ENCODE results near the gene PPP2R2D. TPM values are rescaled to one million over a fixed set of nuclear protein-coding genes. Genes with fewer than 3 reads are reported as not detected.

The PPP2R2D gene
- total RNA-seq, 2 experiments from 2014 or later: 30.0 to 39.3 TPM

GRCh38 chr10:131858118-131858515 is 42.7 kb upstream of the PPP2R2D start:
- intact Hi-C loops (cut with DNase I, micrococcal nuclease): no loop called here
- no peak overlapping the region for H3K4me3 Mint-ChIP-seq
- ChIA-PET CTCF (no interaction called here), POLR2A (no interaction called here)
- H3K27me3 Mint-ChIP-seq: peaks cover 5% of the 10 kb centered on the region
- H3K36me3 Mint-ChIP-seq (ENCODE audit: low read depth): no peaks in the 10 kb centered on the region
- no peaks in the 10 kb centered on the region for H3K4me1 Mint-ChIP-seq
- no peak overlapping the region for H3K27ac Mint-ChIP-seq
- no peaks in the 10 kb centered on the region for H3K9me3 Mint-ChIP-seq (ENCODE audit: low read depth)
- DNase-seq: no peak
- ATAC-seq: no peak

GRCh38 chr10:131858583-131859340 is 42.0 kb upstream of the PPP2R2D start:
- ChIA-PET POLR2A (no interaction called here), CTCF (no interaction called here)
- no peaks in the 10 kb centered on the region for H3K36me3 Mint-ChIP-seq (ENCODE audit: low read depth)
- no peak for ATAC-seq
- H3K27me3 Mint-ChIP-seq: peaks cover 5% of the 10 kb centered on the region
- intact Hi-C loops (cut with DNase I, micrococcal nuclease): no loop called here
- no peak overlapping the region for H3K4me3 Mint-ChIP-seq
- no peak overlapping the region for H3K27ac Mint-ChIP-seq
- H3K9me3 Mint-ChIP-seq (ENCODE audit: low read depth): no peaks in the 10 kb centered on the region
- no peak for DNase-seq
- H3K4me1 Mint-ChIP-seq: no peaks in the 10 kb centered on the region

- no peak for DNase-seq
- no peak overlapping the region for H3K4me3 Mint-ChIP-seq
- no peaks in the 10 kb centered on the region for H3K36me3 Mint-ChIP-seq (ENCODE audit: low read depth)
- POLR2A ChIA-PET: no interaction called here
- CTCF ChIA-PET: no interaction called here
- H3K27me3 Mint-ChIP-seq: peaks cover 5% of the 10 kb centered on the region
- no peak for ATAC-seq
- no peaks in the 10 kb centered on the region for H3K4me1 Mint-ChIP-seq
- H3K9me3 Mint-ChIP-seq (ENCODE audit: low read depth): no peaks in the 10 kb centered on the region
- intact Hi-C loops (cut with DNase I, micrococcal nuclease): no loop called here
- H3K27ac Mint-ChIP-seq: no peak overlapping the region
These were observed 41.3 kb upstream of the PPP2R2D start for GRCh38 chr10:131859341-131860020.

DNA sequence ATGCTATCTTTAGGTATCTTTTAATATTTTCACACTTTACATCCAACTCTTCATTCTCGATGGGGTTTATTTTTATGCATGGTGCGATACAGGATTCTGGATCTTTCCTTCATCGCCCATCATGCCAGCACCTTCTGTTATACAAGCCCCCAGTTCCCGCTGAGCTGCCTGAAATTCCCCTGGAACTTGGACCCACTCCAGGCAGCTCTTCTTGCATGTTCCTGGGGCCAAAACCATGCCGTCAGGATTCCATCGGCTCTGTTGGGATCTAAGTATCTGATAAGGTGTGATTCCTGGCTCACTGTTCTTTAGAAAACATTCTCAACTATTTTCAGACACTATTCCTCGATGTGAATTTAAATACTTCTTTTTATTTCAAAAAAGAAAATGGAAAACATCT is 40.5 kb upstream of the PPP2R2D start:
- no peak overlapping the region for H3K4me3 Mint-ChIP-seq
- no peak for DNase-seq
- no peak for ATAC-seq
- no peaks in the 10 kb centered on the region for H3K36me3 Mint-ChIP-seq (ENCODE audit: low read depth)
- no peaks in the 10 kb centered on the region for H3K9me3 Mint-ChIP-seq (ENCODE audit: low read depth)
- H3K27ac Mint-ChIP-seq: no peak overlapping the region
- POLR2A ChIA-PET: no interaction called here
- H3K4me1 Mint-ChIP-seq: no peaks in the 10 kb centered on the region
- CTCF ChIA-PET: no interaction called here
- intact Hi-C loops (cut with DNase I, micrococcal nuclease): no loop called here
- peaks cover 5% of the 10 kb centered on the region for H3K27me3 Mint-ChIP-seq

- H3K9me3 Mint-ChIP-seq (ENCODE audit: low read depth): no peaks in the 10 kb centered on the region
- ChIA-PET POLR2A (no interaction called here), CTCF (no interaction called here)
- ATAC-seq (no peak), DNase-seq (no peak)
- H3K36me3 Mint-ChIP-seq (ENCODE audit: low read depth): no peaks in the 10 kb centered on the region
- no peak overlapping the region for H3K4me3 Mint-ChIP-seq
- H3K27ac Mint-ChIP-seq: no peak overlapping the region
- H3K4me1 Mint-ChIP-seq: no peaks in the 10 kb centered on the region
- H3K27me3 Mint-ChIP-seq: peaks cover 5% of the 10 kb centered on the region
- intact Hi-C loops (cut with DNase I, micrococcal nuclease): no loop called here
These were observed 39.9 kb upstream of the PPP2R2D start for GRCh38 chr10:131860806-131861440.

DNA sequence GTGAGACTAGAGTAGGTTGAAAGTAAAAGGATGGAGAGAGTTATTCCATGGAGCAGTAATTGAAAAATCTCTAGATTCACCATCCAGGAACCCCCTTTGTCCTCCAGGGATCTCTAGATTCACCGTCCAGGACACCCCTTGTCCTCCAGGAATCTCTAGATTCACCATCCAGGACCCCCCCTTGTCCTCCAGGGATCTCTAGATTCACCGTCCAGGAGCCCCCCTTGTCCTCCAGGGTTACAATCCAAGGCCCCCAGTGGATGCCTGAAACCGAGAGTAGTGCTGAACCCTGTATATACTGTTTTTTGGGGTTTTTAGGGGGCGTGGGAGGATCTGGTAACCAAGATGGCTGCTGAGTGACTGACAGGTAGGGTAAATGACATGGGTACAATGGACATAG is 38.3 kb upstream of the PPP2R2D start:
- Mint-ChIP-seq H3K4me3 (no peak overlapping the region), H3K36me3 (ENCODE audit: low read depth) (no peaks in the 10 kb centered on the region), H3K27ac (no peak overlapping the region), H3K9me3 (ENCODE audit: low read depth) (no peaks in the 10 kb centered on the region), H3K4me1 (no peaks in the 10 kb centered on the region), H3K27me3 (peaks cover 5% of the 10 kb centered on the region)
- ATAC-seq (no peak), DNase-seq (no peak)
- POLR2A ChIA-PET: no interaction called here
- intact Hi-C loops (cut with DNase I, micrococcal nuclease): no loop called here
- CTCF ChIA-PET: no interaction called here

GRCh38 chr10:131865223-131865917 is 35.4 kb upstream of the PPP2R2D start:
- no peak for DNase-seq
- ATAC-seq: no peak
- POLR2A ChIA-PET: interaction anchor here (0.5 kb wide), 1 partner anchor 613 kb away, joined by 3 read pairs; no protein-coding TSS in a partner anchor
- CTCF ChIA-PET: interaction anchor here (1.1 kb wide), 1 partner anchor 9 kb away, joined by 3 read pairs; no protein-coding TSS in a partner anchor
- intact Hi-C loops (cut with DNase I, micrococcal nuclease): no loop called here
- H3K27ac Mint-ChIP-seq: no peak overlapping the region
- H3K9me3 Mint-ChIP-seq (ENCODE audit: low read depth): no peaks in the 10 kb centered on the region
- H3K4me3 Mint-ChIP-seq: no peak overlapping the region
- no peaks in the 10 kb centered on the region for H3K36me3 Mint-ChIP-seq (ENCODE audit: low read depth)
- no peaks in the 10 kb centered on the region for H3K4me1 Mint-ChIP-seq
- peaks cover 5% of the 10 kb centered on the region for H3K27me3 Mint-ChIP-seq

- Mint-ChIP-seq H3K9me3 (ENCODE audit: low read depth) (no peaks in the 10 kb centered on the region), H3K4me1 (no peaks in the 10 kb centered on the region)
- intact Hi-C loops (cut with DNase I, micrococcal nuclease): no loop called here
These were observed 34.1 kb upstream of the PPP2R2D start for GRCh38 chr10:131866673-131867072.

GRCh38 chr10:131868436-131868835 is 32.4 kb upstream of the PPP2R2D start:
- no peak for DNase-seq
- ATAC-seq: no peak
- no peaks in the 10 kb centered on the region for H3K36me3 Mint-ChIP-seq (ENCODE audit: low read depth)
- H3K27me3 Mint-ChIP-seq: no peaks in the 10 kb centered on the region
- intact Hi-C loops (cut with DNase I, micrococcal nuclease): no loop called here
- H3K4me1 Mint-ChIP-seq: no peaks in the 10 kb centered on the region
- no peak overlapping the region for H3K4me3 Mint-ChIP-seq
- CTCF ChIA-PET: no interaction called here
- H3K27ac Mint-ChIP-seq: no peak overlapping the region
- POLR2A ChIA-PET: no interaction called here
- H3K9me3 Mint-ChIP-seq (ENCODE audit: low read depth): no peaks in the 10 kb centered on the region

More at GRCh38 chr10:131866673-131867072, 34.1 kb upstream of the PPP2R2D start:
- no peak for ATAC-seq
- H3K36me3 Mint-ChIP-seq (ENCODE audit: low read depth): no peaks in the 10 kb centered on the region
- POLR2A ChIA-PET: no interaction called here
- H3K27ac Mint-ChIP-seq: no peak overlapping the region
- peaks cover 2% of the 10 kb centered on the region for H3K27me3 Mint-ChIP-seq
- no peak overlapping the region for H3K4me3 Mint-ChIP-seq
- DNase-seq: no peak
- CTCF ChIA-PET: no interaction called here

- ChIA-PET POLR2A (no interaction called here), CTCF (interaction anchor here (0.6 kb wide), 1 partner anchor 166 kb away, joined by 3 read pairs; no protein-coding TSS in a partner anchor)
- no peaks in the 10 kb centered on the region for H3K4me1 Mint-ChIP-seq
- H3K27ac Mint-ChIP-seq: no peak overlapping the region
- no peaks in the 10 kb centered on the region for H3K36me3 Mint-ChIP-seq (ENCODE audit: low read depth)
- intact Hi-C loops (cut with DNase I, micrococcal nuclease): no loop called here
- H3K27me3 Mint-ChIP-seq: peaks cover 1% of the 10 kb centered on the region
- ATAC-seq (no peak), DNase-seq (no peak)
- no peak overlapping the region for H3K4me3 Mint-ChIP-seq
- no peaks in the 10 kb centered on the region for H3K9me3 Mint-ChIP-seq (ENCODE audit: low read depth)
These were observed 31.5 kb upstream of the PPP2R2D start for GRCh38 chr10:131869344-131869743.

DNA sequence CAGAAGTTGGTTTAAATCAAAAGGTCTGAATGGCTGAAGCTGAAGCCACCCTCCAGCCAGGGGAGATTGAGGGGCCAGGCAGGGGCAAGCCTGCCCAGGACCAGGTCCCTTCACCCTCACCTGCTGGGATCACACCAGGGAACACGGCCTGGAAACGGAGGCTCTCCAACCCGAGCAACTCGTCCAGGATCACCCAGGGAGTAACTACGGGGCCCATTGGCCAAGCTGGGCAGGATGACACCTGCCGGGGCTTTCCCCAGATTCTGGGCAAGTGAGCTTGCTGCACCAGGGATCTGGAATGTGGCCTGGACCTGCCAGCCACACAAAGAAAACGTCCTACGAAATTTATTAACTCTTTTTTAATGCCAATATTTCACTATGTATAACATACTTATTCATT is 30.4 kb upstream of the PPP2R2D start:
- no peak overlapping the region for H3K4me3 Mint-ChIP-seq
- DNase-seq: no peak
- no peaks in the 10 kb centered on the region for H3K36me3 Mint-ChIP-seq (ENCODE audit: low read depth)
- intact Hi-C loops (cut with DNase I, micrococcal nuclease): loop anchor here (10.0 kb wide), 4 partner anchors 416 to 1676 kb away; partner anchors contain the start of gene TCERG1L (in 1 of the 2)
- no peak overlapping the region for H3K27ac Mint-ChIP-seq
- no peaks in the 10 kb centered on the region for H3K9me3 Mint-ChIP-seq (ENCODE audit: low read depth)
- H3K27me3 Mint-ChIP-seq: peaks cover 7% of the 10 kb centered on the region
- ChIA-PET CTCF (interaction anchor here (0.6 to 1.4 kb wide), 2 partner anchors 152 to 1056 kb away, joined by 3 read pairs; no protein-coding TSS in a partner anchor), POLR2A (no interaction called here)
- no peak for ATAC-seq
- no peaks in the 10 kb centered on the region for H3K4me1 Mint-ChIP-seq

All from activated CD4-positive, alpha-beta T cell treated with anti-CD3 and anti-CD28 coated beads for 36 hours (primary cell).